Neuronal stem cell (in vitro differentiated cells): ENCODE data around the gene HOXA10.

Source experiments
- DNase-seq: peaks from one replicate; pipeline ENCODE4 v3.0.0-alpha.2; 2013; ENCODE audit warnings: low spot score
- H2AFZ ChIP-seq: one replicate; pipeline ENCODE4 v1.6.1; 2013; ENCODE audit warnings: mild to moderate bottlenecking, low read length, inconsistent platforms
- H2AK5ac ChIP-seq: 2 replicates; pipeline ENCODE4 v1.6.1; 2013; ENCODE audit warnings: low read depth, mild to moderate bottlenecking, inconsistent platforms, low read length, moderate library complexity, mixed read lengths
- H2BK120ac ChIP-seq: 2 replicates; pipeline ENCODE4 v1.6.1; 2013; ENCODE audit warnings: low read depth, mild to moderate bottlenecking, inconsistent platforms, low read length, moderate library complexity, mixed read lengths
- H2BK12ac ChIP-seq: one replicate; pipeline ENCODE4 v1.6.1; 2013; ENCODE audit warnings: low read length, inconsistent platforms
- H2BK15ac ChIP-seq: 2 replicates; pipeline ENCODE4 v1.6.1; 2013; ENCODE audit warnings: mild to moderate bottlenecking, low read length, inconsistent platforms, mixed read lengths
- H2BK5ac ChIP-seq: one replicate; pipeline ENCODE4 v1.6.1; 2013; ENCODE audit warnings: inconsistent platforms, mild to moderate bottlenecking, low read length, moderate library complexity
- H3K14ac ChIP-seq: one replicate; pipeline ENCODE4 v1.6.1; 2013; ENCODE audit warnings: low read length, inconsistent platforms
- H3K18ac ChIP-seq: 2 replicates; pipeline ENCODE4 v1.6.1; 2013; ENCODE audit warnings: low read length, inconsistent platforms
- H3K23ac ChIP-seq: 2 replicates; pipeline ENCODE4 v1.6.1; 2013; ENCODE audit warnings: low read depth, mild to moderate bottlenecking, mixed read lengths, low read length, inconsistent platforms; ENCODE audit not compliant: poor library complexity
- H3K27ac ChIP-seq: replicated peaks from 3 replicates; pipeline ENCODE4 v1.5.1; 2013; ENCODE audit warnings: low read length, inconsistent platforms
- H3K27me3 ChIP-seq, 3 experiments: 2 replicates each; pipeline ENCODE4 v1.6.1; 2013; ENCODE audit warnings: low read length in 3 of 3, mild to moderate bottlenecking in 2 of 3, inconsistent platforms in 1 of 3, low read depth in 1 of 3, mixed read lengths in 1 of 3, moderate library complexity in 1 of 3; ENCODE audit not compliant: control insufficient read depth in 3 of 3, insufficient read depth in 3 of 3
- H3K36me3 ChIP-seq, 2 donors: replicated peaks in 1 of 2; 2 replicates each; pipeline ENCODE4 v1.6.1; 2013; ENCODE audit warnings: low read length in 2 of 2; ENCODE audit not compliant: control insufficient read depth in 2 of 2, insufficient read depth in 2 of 2
- H3K4ac ChIP-seq: 2 replicates; pipeline ENCODE4 v1.6.1; 2013; ENCODE audit warnings: inconsistent platforms, mild to moderate bottlenecking, low read length, moderate library complexity
- H3K4me1 ChIP-seq, 2 donors: 1 replicate in 1 of 2; 2 replicates in 1 of 2; pipeline ENCODE4 v1.6.1; 2013; ENCODE audit warnings: low read length in 2 of 2, low read depth in 1 of 2; ENCODE audit not compliant: control insufficient read depth in 2 of 2, insufficient read depth in 1 of 2
- H3K4me2 ChIP-seq: one replicate; pipeline ENCODE4 v1.6.1; 2013; ENCODE audit warnings: mild to moderate bottlenecking, low read length, inconsistent platforms; ENCODE audit not compliant: insufficient read depth, poor library complexity, severe bottlenecking
- H3K4me3 ChIP-seq, 2 donors: 2 replicates each; pipeline ENCODE4 v1.5.1; 2013; ENCODE audit warnings: low read length in 2 of 2, mild to moderate bottlenecking in 2 of 2, inconsistent platforms in 1 of 2, moderate library complexity in 1 of 2
- H3K79me1 ChIP-seq: one replicate; pipeline ENCODE4 v1.6.1; 2013; ENCODE audit warnings: low read depth, mild to moderate bottlenecking, inconsistent platforms, low read length, moderate library complexity
- H3K9ac ChIP-seq: one replicate; pipeline ENCODE4 v1.6.1; 2013; ENCODE audit warnings: mild to moderate bottlenecking, low read depth, low read length, inconsistent platforms; ENCODE audit not compliant: poor library complexity
- H3K9me3 ChIP-seq, 2 donors: replicated peaks in 1 of 2; 2 replicates each; pipeline versions ENCODE3 to v1.6.1; 2013; ENCODE audit warnings: low read length in 2 of 2, mild to moderate bottlenecking in 2 of 2, inconsistent platforms in 1 of 2, low read depth in 1 of 2, mixed read lengths in 1 of 2, moderate library complexity in 1 of 2; ENCODE audit not compliant: control insufficient read depth in 2 of 2, insufficient read depth in 1 of 2
- H4K8ac ChIP-seq: one replicate; pipeline ENCODE4 v1.6.1; 2013; ENCODE audit warnings: low read depth, mild to moderate bottlenecking, inconsistent platforms, low read length, moderate library complexity
- H4K91ac ChIP-seq: one replicate; pipeline ENCODE4 v1.6.1; 2013; ENCODE audit warnings: low read length, low read depth, mild to moderate bottlenecking, inconsistent platforms; ENCODE audit not compliant: poor library complexity
- WGBS, 2 donors: extraction: QIAGEN DNeasy Blood & Tissue Kit; methylation state at CpG; one replicate each; pipeline ENCODE4 v1.1.7; 2013; ENCODE audit warnings: missing lambda C conversion rate in 2 of 2, mixed read lengths in 1 of 2; ENCODE audit not compliant: insufficient read length in 2 of 2, insufficient replicate concordance in 1 of 2; ENCODE audit errors: extremely low coverage in 2 of 2; 5-methylcytosine and 5-hydroxymethylcytosine counted together

The HOXA10 gene

GRCh38 chr7:27183682-27184336 lies 9.7 kb upstream of the HOXA10 start:
- Histone ChIP-seq H3K18ac (no peak overlapping the region), H2BK120ac (no peak overlapping the region), H3K14ac (no peak overlapping the region), H3K27ac (no peak overlapping the region), H2BK15ac (no peak overlapping the region), H3K4ac (no peak overlapping the region), H3K23ac (peak overlapping the region; percentile 77), H4K8ac (no peak overlapping the region), H3K4me1 (peaks cover 0 to 3% of the 10 kb centered on the region in 2 donors), H3K4me2 (no peak overlapping the region), H3K9ac (no peak overlapping the region), H2BK12ac (no peak overlapping the region), H3K4me3 (peak overlapping the region in 1 of 2 donors; percentile 25), H3K27me3 (peaks cover 70 to 99% (median 95%) of the 10 kb centered on the region in 3 experiments), H3K9me3 (peaks cover 2 to 9% of the 10 kb centered on the region in 2 donors), H3K79me1 (no peaks in the 10 kb centered on the region), H4K91ac (no peak overlapping the region), H2AFZ (peak overlapping the region; percentile 88), H2BK5ac (no peak overlapping the region), H2AK5ac (no peak overlapping the region), H3K36me3 (no peaks in the 10 kb centered on the region)
- WGBS, 2 donors: no CpG with 5 or more reads among the region's 30 CpGs
- DNase-seq: no peak

GRCh38 chr7:27182861-27183681 lies 9.0 kb upstream of the HOXA10 start:
- no peak overlapping the region for H3K27ac ChIP-seq
- H2BK5ac ChIP-seq: no peak overlapping the region
- no peak overlapping the region for H2AK5ac ChIP-seq
- H3K79me1 ChIP-seq: no peaks in the 10 kb centered on the region
- no peak overlapping the region for H3K4ac ChIP-seq
- H4K91ac ChIP-seq: no peak overlapping the region
- no peak overlapping the region for H4K8ac ChIP-seq
- H3K9ac ChIP-seq: no peak overlapping the region
- WGBS, 2 donors: no CpG with 5 or more reads among the region's 39 CpGs
- H3K36me3 ChIP-seq: no peaks in the 10 kb centered on the region
- no peak overlapping the region for H2BK120ac ChIP-seq
- H3K9me3 ChIP-seq: peaks cover 2 to 9% of the 10 kb centered on the region in 2 donors
- DNase-seq: no peak
- peaks cover 63 to 99% (median 93%) of the 10 kb centered on the region in 3 experiments for H3K27me3 ChIP-seq
- no peak overlapping the region for H3K4me2 ChIP-seq
- H2BK15ac ChIP-seq: no peak overlapping the region
- no peak overlapping the region for H2BK12ac ChIP-seq
- no peak overlapping the region for H3K14ac ChIP-seq
- no peak overlapping the region for H3K4me3 ChIP-seq
- H2AFZ ChIP-seq: peak overlapping the region; percentile 53
- peaks cover 0 to 3% of the 10 kb centered on the region in 2 donors for H3K4me1 ChIP-seq
- peak overlapping the region; percentile 77 for H3K23ac ChIP-seq
- H3K18ac ChIP-seq: no peak overlapping the region

GRCh38 chr7:27182285-27182841 lies 8.2 kb upstream of the HOXA10 start:
- peaks cover 58 to 99% (median 93%) of the 10 kb centered on the region in 3 experiments for H3K27me3 ChIP-seq
- peaks cover 0 to 3% of the 10 kb centered on the region in 2 donors for H3K4me1 ChIP-seq
- DNase-seq: no peak
- H2BK15ac ChIP-seq: no peak overlapping the region
- no peak overlapping the region for H4K91ac ChIP-seq
- no peak overlapping the region for H3K23ac ChIP-seq
- H3K9ac ChIP-seq: no peak overlapping the region
- no peak overlapping the region for H3K4me3 ChIP-seq
- no peak overlapping the region for H3K14ac ChIP-seq
- no peak overlapping the region for H2BK120ac ChIP-seq
- H2BK12ac ChIP-seq: no peak overlapping the region
- WGBS, 2 donors: no CpG with 5 or more reads among the region's 4 CpGs
- H3K18ac ChIP-seq: no peak overlapping the region
- H3K36me3 ChIP-seq: no peaks in the 10 kb centered on the region
- H3K9me3 ChIP-seq: peaks cover 2 to 9% of the 10 kb centered on the region in 2 donors
- no peak overlapping the region for H4K8ac ChIP-seq
- H3K4ac ChIP-seq: no peak overlapping the region
- H3K27ac ChIP-seq: no peak overlapping the region
- H2AFZ ChIP-seq: no peak overlapping the region
- no peaks in the 10 kb centered on the region for H3K79me1 ChIP-seq
- no peak overlapping the region for H2AK5ac ChIP-seq
- no peak overlapping the region for H3K4me2 ChIP-seq
- H2BK5ac ChIP-seq: no peak overlapping the region

- Histone ChIP-seq H4K91ac (no peak overlapping the region), H3K27ac (no peak overlapping the region), H4K8ac (no peak overlapping the region), H3K9me3 (peaks cover 2 to 9% of the 10 kb centered on the region in 2 donors), H3K4ac (no peak overlapping the region), H3K4me1 (peaks cover 0 to 3% of the 10 kb centered on the region in 2 donors), H3K23ac (no peak overlapping the region), H3K4me3 (no peak overlapping the region), H2AFZ (no peak overlapping the region), H3K4me2 (no peak overlapping the region), H3K36me3 (no peaks in the 10 kb centered on the region), H3K79me1 (no peaks in the 10 kb centered on the region), H3K27me3 (peaks cover 60 to 99% (median 94%) of the 10 kb centered on the region in 3 experiments), H2BK15ac (no peak overlapping the region), H3K14ac (no peak overlapping the region), H3K9ac (no peak overlapping the region), H3K18ac (no peak overlapping the region), H2BK120ac (no peak overlapping the region), H2BK5ac (no peak overlapping the region), H2BK12ac (no peak overlapping the region), H2AK5ac (no peak overlapping the region)
- WGBS, 2 donors: no CpG with 5 or more reads among the region's 4 CpGs
- no peak for DNase-seq
Measured at GRCh38 chr7:27181795-27182275, 7.7 kb upstream of the HOXA10 start.
